Measurements from ENCODE around the gene MBOAT2.
A peak's percentile ranks its signal among the peaks of the same experiment; 100 is the strongest.

The MBOAT2 gene

GRCh38 chr2:8893474-8893873 lies 110.0 kb downstream of the MBOAT2 start:
- DNase-seq, result no peak

GRCh38 chr2:8892111-8892510 lies 111.4 kb downstream of the MBOAT2 start:
- DNase-seq, result no peak

GRCh38 chr2:8889978-8890377 lies 113.5 kb downstream of the MBOAT2 start:
- DNase-seq, result no peak

GRCh38 chr2:8888963-8889362 lies 114.5 kb downstream of the MBOAT2 start:
- DNase-seq, result no peak

GRCh38 chr2:8886876-8887275 lies 116.6 kb downstream of the MBOAT2 start:
- DNase-seq, result no peak

- DNase-seq, result no peak
Measured at GRCh38 chr2:8886202-8886518, 117.3 kb downstream of the MBOAT2 start.

GRCh38 chr2:8885449-8886201 lies 117.9 kb downstream of the MBOAT2 start:
- DNase-seq, result no peak

GRCh38 chr2:8884812-8885211 lies 118.7 kb downstream of the MBOAT2 start:
- no peak for DNase-seq

- no peak for DNase-seq
Measured at GRCh38 chr2:8882094-8882493, 121.4 kb downstream of the MBOAT2 start.

- no peak for DNase-seq
Measured at GRCh38 chr2:8877894-8878293, 125.6 kb downstream of the MBOAT2 start.

GRCh38 chr2:8877332-8877731 lies 126.2 kb downstream of the MBOAT2 start:
- no peak for DNase-seq

GRCh38 chr2:8876628-8877027 lies 126.9 kb downstream of the MBOAT2 start:
- no peak for DNase-seq

- DNase-seq, result peak; percentile 61
Measured at GRCh38 chr2:8872821-8873432, 130.6 kb downstream of the MBOAT2 start.

GRCh38 chr2:8870441-8870840 lies 133.0 kb downstream of the MBOAT2 start:
- DNase-seq, result no peak

- no peak for DNase-seq
Measured at GRCh38 chr2:8867363-8867762, 136.1 kb downstream of the MBOAT2 start.

- DNase-seq, result no peak
Measured at GRCh38 chr2:8863331-8863953, 140.0 kb downstream of the MBOAT2 start.

GRCh38 chr2:8862230-8862629 lies 141.3 kb downstream of the MBOAT2 start:
- DNase-seq, result no peak

- DNase-seq, result no peak
Measured at GRCh38 chr2:8861797-8862196, 141.7 kb downstream of the MBOAT2 start.

GRCh38 chr2:8860239-8860638 lies 143.2 kb downstream of the MBOAT2 start:
- no peak for DNase-seq

- no peak for DNase-seq
Measured at GRCh38 chr2:8858910-8859309, 144.6 kb downstream of the MBOAT2 start.

GRCh38 chr2:8858264-8858663 lies 145.2 kb downstream of the MBOAT2 start:
- DNase-seq, result no peak

- no peak for DNase-seq
Measured at GRCh38 chr2:8857709-8858108, 145.8 kb downstream of the MBOAT2 start.

- no peak for DNase-seq
Measured at GRCh38 chr2:8856176-8856575, 147.3 kb downstream of the MBOAT2 start.

- no peak for DNase-seq
Measured at GRCh38 chr2:8855010-8855409, 148.5 kb downstream of the MBOAT2 start.

GRCh38 chr2:8853426-8853825 lies 150.1 kb downstream of the MBOAT2 start:
- DNase-seq, result no peak

Measured in NCI-H748 treated with DMSO at 0.1 percent for 48 hours (cell line).